OCI-LY1 (cell line): ENCODE measurements around the gene TLR9.

Source experiments
- CTCF ChIP-seq: fragments of 200-600 bp; sonication (generic), shearing (Covaris generic); IDR thresholded peaks from 2 replicates; pipeline ENCODE4 v1.5.1; 2017; ENCODE audit warnings: mild to moderate bottlenecking, antibody characterized with exemption, low read length, moderate library complexity, mixed read lengths
- EZH2 ChIP-seq: fragments of 200-600 bp; sonication (generic), shearing (Covaris generic); IDR thresholded peaks from 2 replicates; pipeline ENCODE4 v1.8.0; 2017; ENCODE audit warnings: borderline replicate concordance, mixed run types, mild to moderate bottlenecking, antibody characterized with exemption, low read length, moderate library complexity, mixed read lengths

DNA sequence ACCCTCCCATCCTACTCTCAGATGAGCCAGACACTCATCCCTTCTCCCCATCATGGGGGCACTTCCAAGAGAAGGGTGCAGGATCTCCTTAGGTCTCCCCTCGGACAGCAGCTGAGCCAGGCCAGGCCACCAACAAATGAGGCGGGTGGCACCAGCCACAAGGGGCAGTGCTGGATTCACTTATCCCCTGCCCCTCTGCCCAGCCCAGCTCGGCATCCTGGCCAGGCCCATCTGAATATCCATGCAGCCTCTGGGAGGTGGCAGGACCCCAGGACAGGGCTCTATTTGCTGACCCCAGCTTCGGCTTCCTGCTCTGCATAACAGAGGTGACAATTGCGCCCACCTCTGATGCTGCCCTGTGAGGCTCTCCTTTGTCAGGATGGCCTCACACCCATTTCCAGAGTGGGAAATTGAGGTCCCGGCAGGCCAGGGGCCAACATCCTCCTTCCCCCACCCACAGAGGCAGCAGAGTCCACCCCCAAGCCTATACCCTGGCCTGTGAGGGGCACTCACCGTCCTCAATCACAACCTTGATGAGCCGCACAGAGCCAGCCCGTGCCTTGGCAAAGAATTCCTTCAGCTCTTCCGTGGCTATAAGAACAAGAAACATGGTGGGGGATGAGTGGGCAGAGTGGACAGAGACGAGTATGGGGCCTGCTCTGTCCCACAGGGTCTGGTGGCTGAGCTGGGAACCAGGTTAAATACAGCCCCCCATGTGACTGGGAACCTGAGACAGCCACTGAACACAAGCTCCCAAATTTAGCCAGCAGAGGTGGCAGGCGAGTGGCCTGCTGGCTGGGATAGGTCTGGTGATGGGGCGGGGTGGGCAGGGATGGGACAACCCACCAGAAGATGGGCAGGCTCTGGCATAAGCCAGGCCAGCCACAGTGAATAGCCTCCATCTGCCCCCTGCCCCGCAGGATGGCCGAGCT, 9.3 kb upstream of the TLR9 start:
- TF ChIP-seq CTCF, result no peak
- no peak for TF ChIP-seq EZH2
